GM12878 (cell line): ENCODE measurements around the gene PHLDB1.

Source experiments
- FOS ChIP-seq: IDR thresholded peaks from 3 replicates; pipeline ENCODE4 v1.6.1; 2011; ENCODE audit warnings: borderline replicate concordance; ENCODE audit not compliant: insufficient read length; ENCODE audit errors: extremely low read depth
- FOXM1 ChIP-seq: IDR thresholded peaks from 2 replicates; pipeline ENCODE4 v1.6.1; 2012; ENCODE audit warnings: low read depth, mild to moderate bottlenecking, inconsistent platforms, low read length, moderate library complexity
- MXI1 ChIP-seq: fragments of 150-350 bp; IDR thresholded peaks from 2 replicates; pipeline ENCODE4 v1.6.1; 2011; ENCODE audit warnings: low read depth, mild to moderate bottlenecking, inconsistent platforms, low read length, improper control_type of control experiment
- PAX8 ChIP-seq: fragments of 450-650 bp; IDR thresholded peaks from 2 replicates; pipeline ENCODE4 v1.6.1; 2017; ENCODE audit warnings: mild to moderate bottlenecking, moderate library complexity
- TF ChIP-seq, protein P1 (sequence below): IDR thresholded peaks from 2 replicates; pipeline ENCODE4 v1.6.1; 2011; ENCODE audit warnings: mild to moderate bottlenecking, low read depth, low read length, moderate library complexity; ENCODE audit not compliant: insufficient replicate concordance

DNA sequence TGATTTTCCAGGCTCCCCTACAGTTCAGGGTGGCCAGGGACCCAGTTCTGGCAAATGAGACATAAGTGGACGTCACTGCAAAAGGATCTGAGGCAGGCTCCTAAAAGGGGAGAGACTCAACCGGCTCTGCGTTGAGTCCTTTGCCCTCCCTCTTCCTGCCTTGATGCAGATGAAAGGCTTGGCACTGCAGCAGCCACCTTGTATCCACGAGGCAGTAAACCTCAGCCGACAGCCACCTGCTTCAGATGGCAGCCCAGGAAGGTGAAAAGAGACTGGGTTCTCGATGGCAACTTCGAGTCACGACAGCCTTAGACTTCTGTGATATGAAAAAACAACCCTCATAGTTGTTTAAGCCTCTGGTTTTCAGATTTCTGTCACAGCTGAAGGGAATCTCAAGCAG, 86.8 kb downstream of the PHLDB1 start:
- TF ChIP-seq FOXM1: no peak
- TF ChIP-seq FOS: no peak
- TF ChIP-seq MXI1: no peak
- TF ChIP-seq, protein P1, sequence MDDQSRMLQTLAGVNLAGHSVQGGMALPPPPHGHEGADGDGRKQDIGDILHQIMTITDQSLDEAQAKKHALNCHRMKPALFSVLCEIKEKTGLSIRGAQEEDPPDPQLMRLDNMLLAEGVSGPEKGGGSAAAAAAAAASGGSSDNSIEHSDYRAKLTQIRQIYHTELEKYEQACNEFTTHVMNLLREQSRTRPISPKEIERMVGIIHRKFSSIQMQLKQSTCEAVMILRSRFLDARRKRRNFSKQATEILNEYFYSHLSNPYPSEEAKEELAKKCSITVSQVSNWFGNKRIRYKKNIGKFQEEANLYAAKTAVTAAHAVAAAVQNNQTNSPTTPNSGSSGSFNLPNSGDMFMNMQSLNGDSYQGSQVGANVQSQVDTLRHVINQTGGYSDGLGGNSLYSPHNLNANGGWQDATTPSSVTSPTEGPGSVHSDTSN: no peak
- no peak for TF ChIP-seq PAX8
